Cardiac atrium fibroblast (primary cell): ENCODE data around the gene LRRC28. TPM values are rescaled to one million over a fixed set of nuclear protein-coding genes. Genes with fewer than 3 reads are reported as not detected.

Source experiments
- total RNA-seq: library from RNA; depleted of rRNA; stranded (reverse); fragments of >200 nt; gene quantifications from 2 replicates; pipeline ENCODE4 v1.2.3, GENCODE V29; 2015

LRRC28 gene
- 17.1 and 19.9 TPM in 2 replicates for total RNA-seq

DNA sequence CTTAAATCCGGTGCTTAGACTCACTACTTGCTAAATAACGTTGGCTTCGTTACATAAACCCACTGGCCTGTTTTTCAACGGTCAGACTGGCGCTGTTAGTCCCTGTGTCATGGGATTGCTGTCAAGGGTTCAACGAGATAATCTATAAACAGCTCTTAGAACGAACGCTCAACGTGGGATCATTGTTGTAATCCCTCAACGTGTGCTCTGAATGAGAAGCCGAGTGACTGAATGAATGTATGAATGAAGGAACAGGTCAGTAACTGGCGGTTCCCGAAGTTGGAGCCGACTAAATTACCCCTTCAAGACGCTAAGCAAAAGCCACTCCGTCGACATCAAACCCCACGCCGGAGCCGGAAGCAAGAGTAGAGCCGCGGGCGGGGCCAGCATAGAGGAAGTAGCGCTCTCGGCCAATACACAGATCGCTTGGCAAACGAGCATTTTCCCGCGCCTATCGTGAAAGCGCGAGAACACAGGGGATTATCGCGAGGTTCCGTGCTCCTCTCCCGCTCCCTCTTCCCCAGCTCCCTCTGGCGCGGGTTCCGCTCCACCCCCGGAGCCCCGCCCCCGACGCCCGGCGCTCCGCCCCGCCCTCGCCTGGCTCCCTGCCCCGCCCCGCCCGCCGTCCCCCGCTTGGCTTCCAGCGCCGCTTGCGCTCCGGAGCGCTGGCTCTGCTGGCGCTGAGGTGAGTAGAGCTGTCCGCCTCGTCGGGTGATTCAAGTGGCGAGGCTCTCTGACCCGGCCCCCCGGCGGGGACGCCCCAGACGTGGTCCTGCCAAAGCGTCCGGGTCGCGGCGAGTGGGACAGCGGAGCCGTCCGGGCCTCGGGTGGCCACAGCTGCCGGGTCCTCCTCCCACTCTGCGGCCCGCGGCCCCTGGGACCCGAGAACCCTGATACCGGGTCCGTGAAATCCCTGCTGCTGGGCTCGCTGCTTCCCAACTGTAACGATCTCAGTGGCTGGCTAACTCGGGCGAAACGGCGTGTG is at the start of gene LRRC28:
Gene LRRC28, plus strand, starts transcription at position 625 of the 985 bp plus-strand sequence. CDS start 4,477 bp downstream, outside the sequence.

GRCh38 chr15:99249270-99249841 is 1.9 kb upstream of the LRRC28 start, which contains the start of gene TTC23:
Gene TTC23, minus strand, starts transcription at chr15:99249581. Its CDS starts 20,869 bp downstream, at chr15:99228712.

Other genes with a start within 250 kb of the LRRC28 start
- gene PGPEP1L, start 243.7 kb upstream of the LRRC28 start, total RNA-seq = not detected in 2 replicates
- gene SYNM, start 146.4 kb upstream of the LRRC28 start, total RNA-seq = 1.1 and 1.6 TPM in 2 replicates
- 7.0 and 8.9 TPM in 2 replicates for gene TTC23, start 1.9 kb upstream of the LRRC28 start, total RNA-seq